RPMI7951 (cell line): Measurements from ENCODE around the gene SOX21. TPM values are rescaled to one million over a fixed set of nuclear protein-coding genes. Genes with fewer than 3 reads are reported as not detected.

Experiments
- DNase-seq: peaks from one replicate; pipeline ENCODE4 v3.0.0-alpha.2; 2012; ENCODE audit warnings: low read depth
- total RNA-seq: library from RNA; depleted of rRNA; stranded (reverse); fragments of >200 nt; shearing (Covaris generic); gene quantifications from 2 replicates; pipeline ENCODE4 v1.2.3, GENCODE V29; 2014; rRNA removed

The SOX21 gene
- total RNA-seq, 1 experiment from 2014 or later, result not detected

GRCh38 chr13:94679614-94680013 is 32.7 kb downstream of the SOX21 start:
- DNase-seq, result no peak

GRCh38 chr13:94678845-94679244 is 33.5 kb downstream of the SOX21 start:
- no peak for DNase-seq

GRCh38 chr13:94677799-94678198 is 34.5 kb downstream of the SOX21 start:
- no peak for DNase-seq

- peak; percentile 16 for DNase-seq
Observed at GRCh38 chr13:94674609-94675348, 37.6 kb downstream of the SOX21 start.

- DNase-seq, result no peak
Observed at GRCh38 chr13:94673851-94674250, 38.5 kb downstream of the SOX21 start.

GRCh38 chr13:94672400-94672799 is 39.9 kb downstream of the SOX21 start:
- DNase-seq, result no peak

- no peak for DNase-seq
Observed at GRCh38 chr13:94667190-94667589, 45.2 kb downstream of the SOX21 start.

GRCh38 chr13:94666065-94666464 is 46.3 kb downstream of the SOX21 start:
- no peak for DNase-seq

GRCh38 chr13:94664889-94665288 is 47.5 kb downstream of the SOX21 start:
- DNase-seq, result no peak

- DNase-seq, result no peak
Observed at GRCh38 chr13:94662274-94662945, 49.9 kb downstream of the SOX21 start.

GRCh38 chr13:94661406-94661805 is 50.9 kb downstream of the SOX21 start:
- no peak for DNase-seq

- DNase-seq, result no peak
Observed at GRCh38 chr13:94660695-94661326, 51.5 kb downstream of the SOX21 start.

Other genes starting within 250 kb of the SOX21 start
- gene DCT, start 232.9 kb downstream of the SOX21 start, total RNA-seq, result under 0.01 TPM in 1 of 2 replicates, not detected in the other
- gene TGDS, start 116.4 kb downstream of the SOX21 start, total RNA-seq, result 15.3 and 17.1 TPM in 2 replicates
- 11.1 and 13.5 TPM in 2 replicates for gene GPR180, start 110.7 kb downstream of the SOX21 start, total RNA-seq